GM12865 (cell line): ENCODE data around the gene FILIP1.
A peak's percentile ranks its signal among the peaks of the same experiment; 100 is the strongest.

ENCODE experiments used
- DNase-seq: peaks from one replicate; pipeline ENCODE4 v3.0.0; 2010; ENCODE audit warnings: low read depth
- H3K4me3 ChIP-seq: 2 replicates; pipeline ENCODE4 v1.5.1; 2011; ENCODE audit warnings: mild to moderate bottlenecking, low read depth, low read length, control low read depth
- CTCF ChIP-seq: IDR thresholded peaks from 2 replicates; pipeline ENCODE4 v1.5.1; 2011; ENCODE audit warnings: low read length, control low read depth, low read depth, inconsistent platforms; ENCODE audit not compliant: insufficient read depth; ENCODE audit errors: missing control alignments

FILIP1 gene

GRCh38 chr6:75403563-75404080 is 90.0 kb downstream of the FILIP1 start:
- TF ChIP-seq CTCF, result no peak
- no peak for DNase-seq
- no peak overlapping the region for H3K4me3 ChIP-seq

GRCh38 chr6:75402296-75402695 is 91.3 kb downstream of the FILIP1 start:
- no peak overlapping the region for H3K4me3 ChIP-seq
- TF ChIP-seq CTCF, result no peak
- DNase-seq, result peak; percentile 43

- DNase-seq, result no peak
- no peak overlapping the region for H3K4me3 ChIP-seq
- TF ChIP-seq CTCF, result no peak
Measured at GRCh38 chr6:75397656-75398465, 95.7 kb downstream of the FILIP1 start.

- no peak for DNase-seq
Measured at GRCh38 chr6:75397171-75397570, 96.4 kb downstream of the FILIP1 start.

GRCh38 chr6:75396005-75396800 is 97.4 kb downstream of the FILIP1 start:
- no peak for TF ChIP-seq CTCF
- DNase-seq, result no peak
- no peak overlapping the region for H3K4me3 ChIP-seq

More at GRCh38 chr6:75397171-75397570, 96.4 kb downstream of the FILIP1 start:
- TF ChIP-seq CTCF, result no peak
- H3K4me3 ChIP-seq, result no peak overlapping the region

GRCh38 chr6:75393806-75394205 is 99.8 kb downstream of the FILIP1 start:
- no peak for TF ChIP-seq CTCF
- DNase-seq, result no peak
- no peak overlapping the region for H3K4me3 ChIP-seq
